Astrocyte (in vitro differentiated cells and primary cell): ENCODE data around the gene NAV2. TPM values are rescaled to one million over a fixed set of nuclear protein-coding genes. Genes with fewer than 3 reads are reported as not detected.
A peak's percentile ranks its signal among the peaks of the same experiment; 100 is the strongest.

Experiments
- DNase-seq: peaks from one replicate; pipeline ENCODE4 v3.0.0-alpha.2; 2010; ENCODE audit warnings: low read depth
- FAIRE-seq: peaks from 2 replicates; lab custom pipeline; 2011; peaks lifted over from hg19 to GRCh38; lab: Jason Lieb, UNC
- H2AFZ ChIP-seq: 2 replicates; pipeline ENCODE4 v1.6.0; 2012; ENCODE audit warnings: low read depth, low read length, inconsistent platforms
- H3K27ac ChIP-seq: 2 replicates; pipeline ENCODE4 v1.5.1; 2011; ENCODE audit warnings: low read depth, low read length, inconsistent platforms
- H3K27me3 ChIP-seq: 2 replicates; pipeline ENCODE4 v1.6.0; 2011; ENCODE audit warnings: low read length, inconsistent platforms; ENCODE audit not compliant: insufficient read depth
- H3K36me3 ChIP-seq: 2 replicates; pipeline ENCODE4 v1.5.1; 2011; ENCODE audit warnings: low read length, inconsistent platforms; ENCODE audit not compliant: insufficient read depth
- H3K4me1 ChIP-seq: 2 replicates; pipeline ENCODE4 v1.5.1; 2011; ENCODE audit warnings: low read length, inconsistent platforms; ENCODE audit not compliant: insufficient read depth
- H3K4me2 ChIP-seq: 2 replicates; pipeline ENCODE4 v1.6.0; 2012; ENCODE audit warnings: low read length, inconsistent platforms
- H3K4me3 ChIP-seq: 2 replicates; pipeline ENCODE4 v1.5.1; 2011; ENCODE audit warnings: low read depth, mild to moderate bottlenecking, low read length, inconsistent platforms; ENCODE audit not compliant: insufficient read depth
- H3K79me2 ChIP-seq: 2 replicates; pipeline ENCODE4 v1.6.0; 2012; ENCODE audit warnings: mild to moderate bottlenecking, low read length, inconsistent platforms; ENCODE audit not compliant: insufficient read depth
- H3K9ac ChIP-seq: 2 replicates; pipeline ENCODE4 v1.6.0; 2012; ENCODE audit warnings: mild to moderate bottlenecking, low read length, inconsistent platforms
- H3K9me3 ChIP-seq: 2 replicates; pipeline ENCODE4 v1.5.1; 2012; ENCODE audit warnings: low read depth, mild to moderate bottlenecking, low read length, inconsistent platforms; ENCODE audit not compliant: insufficient read depth
- H4K20me1 ChIP-seq: 2 replicates; pipeline ENCODE4 v1.6.0; 2012; ENCODE audit warnings: low read length, inconsistent platforms; ENCODE audit not compliant: insufficient read depth
- H3K27ac Mint-ChIP-seq: one replicate; pipeline ENCODE4 v1.8.0; 2021; ENCODE audit warnings: mild to moderate bottlenecking, mixed read lengths; ENCODE audit not compliant: unreplicated experiment
- H3K27me3 Mint-ChIP-seq: one replicate; pipeline ENCODE4 v1.8.0; 2021; ENCODE audit warnings: low read depth, mixed read lengths; ENCODE audit not compliant: unreplicated experiment
- H3K36me3 Mint-ChIP-seq: one replicate; pipeline ENCODE4 v1.8.0; 2021; ENCODE audit warnings: low read depth, mixed read lengths; ENCODE audit not compliant: unreplicated experiment
- H3K4me1 Mint-ChIP-seq: one replicate; pipeline ENCODE4 v1.8.0; 2021; ENCODE audit warnings: low read depth, mixed read lengths; ENCODE audit not compliant: unreplicated experiment
- H3K4me3 Mint-ChIP-seq: one replicate; pipeline ENCODE4 v1.8.0; 2021; ENCODE audit warnings: mild to moderate bottlenecking, moderate library complexity, mixed read lengths; ENCODE audit not compliant: unreplicated experiment
- H3K9me3 Mint-ChIP-seq: one replicate; pipeline ENCODE4 v1.8.0; 2021; ENCODE audit warnings: mild to moderate bottlenecking, mixed read lengths; ENCODE audit not compliant: unreplicated experiment
- CTCF ChIP-seq: IDR thresholded peaks from 2 replicates; pipeline ENCODE4 v1.5.1; 2011; ENCODE audit warnings: low read depth, mild to moderate bottlenecking, inconsistent platforms, low read length, moderate library complexity; ENCODE audit not compliant: insufficient read depth
- EZH2 ChIP-seq: IDR thresholded peaks from 2 replicates; pipeline ENCODE4 v1.6.1; 2012; ENCODE audit warnings: mild to moderate bottlenecking, low read length, inconsistent platforms; ENCODE audit not compliant: insufficient read depth
- total RNA-seq: library from RNA; stranded (reverse); gene quantifications from 2 replicates; pipeline ENCODE4 v1.2.1, GENCODE V29; 2021

The NAV2 gene
- total RNA-seq, 1 donor from 2014 or later, result 20.6 TPM

- H3K9me3 ChIP-seq, result no peaks in the 10 kb centered on the region
- FAIRE-seq (no peak), DNase-seq (no peak)
- H3K4me3 Mint-ChIP-seq, result no peak overlapping the region
- H3K36me3 Mint-ChIP-seq, result peaks cover 4% of the 10 kb centered on the region
- H3K4me2 ChIP-seq, result no peak overlapping the region
- no peaks in the 10 kb centered on the region for H3K27me3 Mint-ChIP-seq
- peaks cover 4% of the 10 kb centered on the region for H3K9me3 Mint-ChIP-seq
- no peak overlapping the region for H3K27ac Mint-ChIP-seq
- no peak for TF ChIP-seq CTCF
- TF ChIP-seq EZH2, result no peak
- H3K4me1 Mint-ChIP-seq, result peaks cover 29% of the 10 kb centered on the region
- H3K4me1 ChIP-seq, result peaks cover 32% of the 10 kb centered on the region
- no peaks in the 10 kb centered on the region for H3K27me3 ChIP-seq
- H2AFZ ChIP-seq, result no peak overlapping the region
- H3K27ac ChIP-seq, result no peak overlapping the region
- H3K9ac ChIP-seq, result no peak overlapping the region
- no peaks in the 10 kb centered on the region for H3K79me2 ChIP-seq
- no peaks in the 10 kb centered on the region for H3K36me3 ChIP-seq
- H4K20me1 ChIP-seq, result no peaks in the 10 kb centered on the region
- no peak overlapping the region for H3K4me3 ChIP-seq
Observed at GRCh38 chr11:19917069-19917468, 204.4 kb downstream of the NAV2 start.

- peaks cover 33% of the 10 kb centered on the region for H3K4me1 ChIP-seq
- peak overlapping the region; percentile 74 for H3K4me2 ChIP-seq
- H3K27ac ChIP-seq, result peak overlapping the region; percentile 83
Observed at GRCh38 chr11:19918302-19919049, 205.8 kb downstream of the NAV2 start.

More at GRCh38 chr11:19918302-19919049, 205.8 kb downstream of the NAV2 start:
- no peak overlapping the region for H3K9ac ChIP-seq
- FAIRE-seq (no peak), DNase-seq (peak; percentile 81)
- H3K79me2 ChIP-seq, result no peaks in the 10 kb centered on the region
- H3K27ac Mint-ChIP-seq, result no peak overlapping the region
- no peaks in the 10 kb centered on the region for H4K20me1 ChIP-seq
- no peak overlapping the region for H3K4me3 ChIP-seq
- no peak overlapping the region for H3K4me3 Mint-ChIP-seq
- peaks cover 4% of the 10 kb centered on the region for H3K9me3 Mint-ChIP-seq
- no peaks in the 10 kb centered on the region for H3K27me3 Mint-ChIP-seq
- H3K4me1 Mint-ChIP-seq, result peaks cover 26% of the 10 kb centered on the region
- H3K36me3 ChIP-seq, result no peaks in the 10 kb centered on the region
- H3K9me3 ChIP-seq, result no peaks in the 10 kb centered on the region
- no peaks in the 10 kb centered on the region for H3K27me3 ChIP-seq
- H2AFZ ChIP-seq, result no peak overlapping the region
- H3K36me3 Mint-ChIP-seq, result peaks cover 4% of the 10 kb centered on the region
- TF ChIP-seq EZH2, result no peak
- no peak for TF ChIP-seq CTCF
